GM10248 (cell line): ENCODE results near the gene CCDC15.

Experiments
- CTCF ChIA-PET: fragments of 300-600 bp; sonication (Branson Sonifier 250); formaldehyde crosslinking; extraction: SDS; loops from one replicate; lab custom pipeline; 2021; ENCODE audit warnings: antibody characterized with exemption; lab: Yijun Ruan, JAX
- POLR2A ChIA-PET: fragments of 350-650 bp; sonication (Branson Sonifier 250); formaldehyde crosslinking; extraction: SDS; loops from one replicate; lab custom pipeline; 2020; ENCODE audit warnings: antibody characterized with exemption; lab: Yijun Ruan, JAX
- DNase-seq: peaks from one replicate; pipeline ENCODE4 v3.0.0; 2012; ENCODE audit errors: extremely low spot score
- TF ChIP-seq, protein P1 (sequence below): IDR thresholded peaks from 2 replicates; pipeline ENCODE4 v1.5.1; 2012; ENCODE audit warnings: mild to moderate bottlenecking, low read depth; ENCODE audit errors: extremely low read depth, missing control alignments, control extremely low read depth

Gene CCDC15

DNA sequence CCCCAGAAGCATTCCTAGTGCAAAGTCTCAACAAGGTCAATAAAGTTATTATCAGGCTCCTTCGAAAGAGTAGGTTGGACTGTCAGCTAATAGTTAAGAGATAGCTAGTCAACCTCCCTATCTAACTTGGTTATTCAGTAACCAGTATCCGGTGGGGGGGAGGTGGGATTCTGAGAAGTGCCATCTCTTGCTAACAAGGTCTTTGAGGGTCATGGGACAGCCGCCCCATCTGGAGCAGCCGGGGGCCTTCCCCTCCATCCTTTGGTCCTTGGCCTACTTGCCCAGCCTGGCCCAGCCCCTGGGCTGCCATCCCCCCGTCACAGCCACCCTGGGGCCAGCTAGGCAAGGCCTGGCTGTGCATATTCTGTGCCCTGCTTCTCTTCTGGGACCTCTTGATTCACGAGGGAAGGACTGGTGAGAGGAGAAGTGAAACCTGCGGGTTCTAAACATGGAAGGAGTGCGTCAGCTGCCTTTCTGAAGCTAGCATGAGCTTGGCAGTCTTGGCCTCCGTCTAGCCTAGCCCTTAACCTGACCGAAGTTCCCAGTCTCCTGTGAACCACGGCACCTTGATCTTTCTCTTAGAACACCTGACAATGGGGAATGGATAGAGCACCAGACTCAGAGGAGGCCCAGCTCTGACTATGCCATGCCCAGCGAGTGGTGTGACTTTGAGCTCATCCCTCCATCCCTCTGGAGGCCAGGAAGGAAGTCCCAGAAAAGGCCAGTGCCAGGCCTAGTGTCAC, 118.4 kb downstream of the CCDC15 start:
- ChIA-PET POLR2A (interaction anchor here (0.7 to 1.2 kb wide), 2 partner anchors 10 to 39 kb away, joined by 3 to 5 read pairs; partner anchors contain the start of genes SLC37A2 and TMEM218), CTCF (interaction anchor here (1.0 to 2.0 kb wide), 10 partner anchors 9 to 196 kb away, joined by 3 to 9 read pairs (median 5); partner anchors contain the start of genes SLC37A2 and TMEM218)
- DNase-seq, result peak; percentile 89
- TF ChIP-seq, protein P1, sequence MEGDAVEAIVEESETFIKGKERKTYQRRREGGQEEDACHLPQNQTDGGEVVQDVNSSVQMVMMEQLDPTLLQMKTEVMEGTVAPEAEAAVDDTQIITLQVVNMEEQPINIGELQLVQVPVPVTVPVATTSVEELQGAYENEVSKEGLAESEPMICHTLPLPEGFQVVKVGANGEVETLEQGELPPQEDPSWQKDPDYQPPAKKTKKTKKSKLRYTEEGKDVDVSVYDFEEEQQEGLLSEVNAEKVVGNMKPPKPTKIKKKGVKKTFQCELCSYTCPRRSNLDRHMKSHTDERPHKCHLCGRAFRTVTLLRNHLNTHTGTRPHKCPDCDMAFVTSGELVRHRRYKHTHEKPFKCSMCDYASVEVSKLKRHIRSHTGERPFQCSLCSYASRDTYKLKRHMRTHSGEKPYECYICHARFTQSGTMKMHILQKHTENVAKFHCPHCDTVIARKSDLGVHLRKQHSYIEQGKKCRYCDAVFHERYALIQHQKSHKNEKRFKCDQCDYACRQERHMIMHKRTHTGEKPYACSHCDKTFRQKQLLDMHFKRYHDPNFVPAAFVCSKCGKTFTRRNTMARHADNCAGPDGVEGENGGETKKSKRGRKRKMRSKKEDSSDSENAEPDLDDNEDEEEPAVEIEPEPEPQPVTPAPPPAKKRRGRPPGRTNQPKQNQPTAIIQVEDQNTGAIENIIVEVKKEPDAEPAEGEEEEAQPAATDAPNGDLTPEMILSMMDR, result no peak

DNA sequence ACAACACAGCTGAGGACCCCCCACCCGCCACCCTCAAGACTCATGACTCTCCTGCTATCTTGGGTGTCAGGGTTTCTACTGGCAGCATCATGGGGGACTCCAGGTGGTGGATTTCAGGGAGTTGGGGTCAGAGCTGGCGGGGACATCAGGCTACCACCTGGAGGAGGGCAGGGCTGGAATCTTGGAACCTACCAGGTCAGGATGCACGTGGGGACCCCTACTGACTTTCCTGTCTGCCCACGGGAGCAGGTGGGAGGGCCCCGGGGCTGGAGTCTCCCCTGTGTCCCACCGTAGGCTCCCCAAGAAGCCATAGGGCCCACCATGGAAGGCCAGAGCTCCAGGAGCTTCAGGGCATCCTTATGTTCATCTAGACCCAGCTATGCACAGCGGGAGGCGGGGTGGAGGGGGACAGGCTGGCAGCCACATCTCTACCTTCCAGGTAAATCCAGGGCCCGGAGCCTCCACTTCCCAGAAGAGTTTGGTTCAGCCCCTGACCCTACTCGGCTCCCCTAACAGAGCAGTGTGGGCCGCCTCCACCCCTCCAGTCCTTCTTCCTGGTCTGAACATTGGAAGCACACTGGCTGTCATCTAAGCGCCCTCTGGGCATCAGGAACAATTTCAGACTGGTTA, 119.1 kb downstream of the CCDC15 start:
- POLR2A ChIA-PET, result interaction anchor here (0.7 to 1.2 kb wide), 2 partner anchors 10 to 39 kb away, joined by 3 to 5 read pairs; partner anchors contain the start of genes SLC37A2 and TMEM218
- CTCF ChIA-PET, result interaction anchor here (1.3 to 2.0 kb wide), 9 partner anchors 10 to 197 kb away, joined by 3 to 9 read pairs (median 6); partner anchors contain the start of genes SLC37A2 and TMEM218
- TF ChIP-seq, protein P1, result no peak
- peak; percentile 29 for DNase-seq

DNA sequence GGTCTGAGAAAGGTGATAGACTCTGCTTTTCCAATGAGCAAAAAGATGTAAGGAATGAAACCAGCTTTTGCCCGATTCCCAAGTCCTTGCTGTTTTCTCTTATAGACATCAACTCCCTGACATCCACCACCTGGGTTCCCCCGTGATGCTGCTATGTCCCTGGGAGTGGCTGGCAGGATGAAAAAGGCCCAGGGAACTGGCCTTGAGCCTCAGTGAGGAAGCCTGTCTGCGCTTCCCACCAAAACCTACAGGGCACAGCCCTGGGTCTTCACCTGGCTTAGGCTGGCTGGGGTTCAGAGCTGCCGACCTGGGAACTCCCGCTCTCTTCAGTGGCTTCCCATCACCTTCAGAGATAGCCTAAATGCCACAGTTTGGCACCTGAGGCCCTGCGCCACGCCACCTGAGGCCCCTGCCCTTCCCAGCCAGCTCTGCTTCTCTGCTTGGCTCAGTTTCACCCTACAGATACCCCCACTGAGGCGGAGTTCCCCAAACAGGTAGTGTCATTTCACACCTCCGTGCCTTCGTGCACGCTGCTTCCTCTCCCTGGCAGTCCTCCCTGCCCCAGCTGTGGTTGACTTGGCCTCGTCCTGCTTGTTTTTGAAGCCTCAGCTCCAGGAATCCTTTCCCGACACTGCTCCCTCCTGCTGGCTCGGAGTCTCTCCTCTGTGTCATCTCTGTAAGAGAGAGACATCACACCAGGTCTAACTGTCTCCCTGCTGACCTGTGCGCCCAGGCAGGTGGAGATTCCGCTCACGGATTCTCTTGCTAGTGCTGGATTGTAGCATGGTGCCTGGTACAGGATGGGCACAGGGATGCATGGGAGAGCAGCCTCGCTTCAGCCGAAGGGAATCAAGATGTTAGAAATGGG, 119.8 kb downstream of the CCDC15 start:
- CTCF ChIA-PET, result interaction anchor here (1.9 to 2.0 kb wide), 2 partner anchors 10 to 69 kb away, joined by 8 to 9 read pairs; partner anchors contain the start of gene SLC37A2
- POLR2A ChIA-PET, result no interaction called here
- DNase-seq, result peak; percentile 47
- TF ChIP-seq, protein P1, result no peak

DNA sequence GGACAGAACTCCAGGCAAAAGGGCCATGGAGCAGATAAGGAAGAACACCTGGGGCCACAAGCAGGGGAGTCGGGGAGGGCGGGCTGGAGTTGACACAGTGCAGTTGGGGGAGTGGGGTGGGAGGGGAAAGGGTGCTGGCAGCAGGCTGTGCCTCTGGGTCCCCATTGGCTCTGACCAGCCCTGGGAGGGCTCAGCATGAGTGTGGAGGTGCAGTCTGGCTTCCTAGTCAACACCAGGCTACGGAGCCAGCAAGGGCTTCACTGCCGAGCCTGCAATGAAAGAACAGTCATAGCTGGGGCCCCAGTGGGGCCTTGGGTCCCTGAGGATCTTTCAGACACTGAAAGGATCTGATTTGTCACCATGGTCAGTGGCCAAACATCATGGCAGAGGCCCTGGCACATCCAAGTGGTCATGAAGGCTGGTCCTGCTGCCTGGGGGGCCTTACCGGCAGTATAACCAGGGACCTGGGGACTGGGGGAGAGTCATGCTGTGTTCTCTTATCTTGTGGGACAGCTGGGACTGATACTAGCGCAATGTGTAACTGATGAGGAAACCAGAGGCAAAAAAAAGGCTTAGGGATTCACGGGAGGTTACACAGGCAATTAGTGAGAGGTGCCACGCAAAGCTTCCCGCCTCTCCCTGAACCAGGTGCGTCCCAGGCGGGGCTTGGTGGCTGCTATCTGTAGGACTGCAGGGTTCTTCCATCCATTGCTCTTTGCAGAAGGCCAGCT, 120.7 kb downstream of the CCDC15 start:
- TF ChIP-seq, protein P1, result no peak
- ChIA-PET POLR2A (no interaction called here), CTCF (interaction anchor here (1.1 to 1.9 kb wide), 3 partner anchors 17 to 32 kb away, joined by 3 to 6 read pairs (median 3); no protein-coding TSS in a partner anchor)
- DNase-seq, result peak; percentile 15

DNA sequence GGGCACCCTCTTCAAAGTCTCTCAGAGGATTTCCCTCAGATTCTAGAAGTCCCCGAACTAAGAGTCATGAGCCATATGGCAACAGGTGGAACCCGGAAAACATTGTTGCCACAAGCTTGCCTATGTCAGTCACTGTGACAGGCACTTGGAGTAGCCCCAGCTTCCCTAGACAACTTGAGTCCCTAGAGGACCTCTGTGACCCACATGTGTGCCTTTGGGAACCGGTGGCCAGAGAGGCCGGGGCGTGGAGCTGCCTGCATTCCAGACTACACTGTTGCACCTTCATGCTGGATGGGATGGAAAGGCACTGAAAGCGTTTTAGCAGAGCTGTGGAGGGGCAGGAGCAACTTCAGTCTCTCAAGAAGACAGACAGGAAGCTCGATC, 121.2 kb downstream of the CCDC15 start:
- TF ChIP-seq, protein P1, result no peak
- CTCF ChIA-PET, result interaction anchor here (1.1 to 1.9 kb wide), 3 partner anchors 16 to 32 kb away, joined by 3 to 6 read pairs (median 3); no protein-coding TSS in a partner anchor
- POLR2A ChIA-PET, result no interaction called here
- DNase-seq, result peak; percentile 12
